OCI-LY7 (cell line): ENCODE results near the gene BCAT1. TPM values are rescaled to one million over a fixed set of nuclear protein-coding genes. Genes with fewer than 3 reads are reported as not detected.

Experiments used
- BruUV-seq: library from RNA; stranded (reverse); fragments of 400-500 nt; replicated peaks from 2 replicates; lab custom pipeline; 2021; lab: Mats Ljungman, UMichigan
- CTCF ChIA-PET: fragments of 300-600 bp; sonication (Branson Sonifier 250); formaldehyde crosslinking; loops from one replicate; lab custom pipeline; 2022; ENCODE audit warnings: antibody characterized with exemption; ENCODE audit not compliant: unreplicated experiment; lab: Charles Lee
- POLR2A ChIA-PET: fragments of 300-600 bp; sonication (Branson Sonifier 250); formaldehyde crosslinking; loops from one replicate; lab custom pipeline; 2022; ENCODE audit warnings: antibody characterized with exemption; lab: Charles Lee
- DNase-seq: peaks from one replicate; pipeline ENCODE4 v3.0.0-alpha.2; 2015; ENCODE audit warnings: low spot score
- H2AFZ ChIP-seq: fragments of 200-600 bp; sonication (generic), shearing (Covaris generic); 2 replicates; pipeline ENCODE4 v1.6.1; 2014; ENCODE audit warnings: mild to moderate bottlenecking, antibody characterized with exemption, low read length, moderate library complexity
- H3K27ac ChIP-seq: fragments of 200-600 bp; sonication (generic); 2 replicates; pipeline ENCODE4 v1.5.1; 2014; ENCODE audit warnings: mixed run types, low read depth, mild to moderate bottlenecking, moderate library complexity, low read length, inconsistent platforms; ENCODE audit not compliant: poor library complexity, severe bottlenecking
- H3K36me3 ChIP-seq: fragments of 200-600 bp; sonication (generic); 2 replicates; pipeline ENCODE4 v1.6.1; 2014; ENCODE audit warnings: mild to moderate bottlenecking, antibody characterized with exemption, low read length, moderate library complexity, mixed read lengths; ENCODE audit not compliant: insufficient read depth
- H3K4me1 ChIP-seq: fragments of 200-600 bp; sonication (generic); 2 replicates; pipeline ENCODE4 v1.5.1; 2014; ENCODE audit warnings: mild to moderate bottlenecking, low read length; ENCODE audit not compliant: insufficient read depth, poor library complexity, severe bottlenecking
- H3K4me2 ChIP-seq: fragments of 200-600 bp; sonication (generic); 2 replicates; pipeline ENCODE4 v1.6.1; 2014; ENCODE audit warnings: mild to moderate bottlenecking, low read length
- H3K4me3 ChIP-seq: fragments of 200-600 bp; sonication (generic); 2 replicates; pipeline ENCODE4 v1.5.1; 2014; ENCODE audit warnings: mild to moderate bottlenecking, low read depth, low read length; ENCODE audit not compliant: poor library complexity, severe bottlenecking
- H3K79me2 ChIP-seq: fragments of 200-600 bp; sonication (generic); 2 replicates; pipeline ENCODE4 v1.6.1; 2016; ENCODE audit warnings: low read depth, mild to moderate bottlenecking, low read length, moderate library complexity, mixed read lengths; ENCODE audit not compliant: insufficient read depth
- H3K9me2 ChIP-seq: fragments of 200-600 bp; sonication (generic); 2 replicates; pipeline ENCODE4 v1.6.1; 2016; ENCODE audit warnings: mild to moderate bottlenecking, low read length, mixed read lengths; ENCODE audit not compliant: insufficient read depth
- H3K9me3 ChIP-seq: fragments of 200-600 bp; sonication (generic); 2 replicates; pipeline ENCODE4 v1.6.1; 2014; ENCODE audit warnings: mild to moderate bottlenecking, mixed run types, low read length, mixed read lengths
- H4K20me1 ChIP-seq: fragments of 200-600 bp; sonication (generic); 2 replicates; pipeline ENCODE4 v1.6.1; 2014; ENCODE audit warnings: mild to moderate bottlenecking, antibody characterized with exemption, low read length, moderate library complexity, mixed read lengths; ENCODE audit not compliant: insufficient read depth
- CTCF ChIP-seq: fragments of 200-600 bp; sonication (generic); conservative IDR thresholded peaks from 2 replicates; pipeline ENCODE4 v1.5.1; 2014; ENCODE audit warnings: mild to moderate bottlenecking, antibody characterized with exemption, low read length, moderate library complexity, mixed read lengths
- EZH2phosphoT487 ChIP-seq: fragments of 200-600 bp; sonication (generic); IDR thresholded peaks from 2 replicates; pipeline ENCODE4 v1.6.1; 2018; ENCODE audit warnings: low read depth, borderline replicate concordance, mild to moderate bottlenecking, mixed run types, antibody characterized with exemption, low read length, moderate library complexity, mixed read lengths
- intact Hi-C: fragments of 100-400 bp; cut with micrococcal nuclease; formaldehyde crosslinking; loops from one replicate; pipeline ENCODE4 v1.10.0; 2022; ENCODE audit not compliant: unreplicated experiment
- total RNA-seq, 2 experiments: library from RNA; depleted of rRNA in 1 of 2; stranded (reverse); fragments of >200 nt in 1 of 2; shearing (Covaris generic) in 1 of 2; gene quantifications; 2 replicates each; pipeline ENCODE4 v1.2.3, GENCODE V29; 2014 to 2022

BCAT1 gene
- total RNA-seq, 2 experiments from 2014 or later = 121 to 207 TPM

GRCh38 chr12:24974216-24974615 lies 25.3 kb upstream of the BCAT1 start:
- Histone ChIP-seq H3K79me2 (no peaks in the 10 kb centered on the region), H3K4me2 (no peak overlapping the region), H4K20me1 (no peaks in the 10 kb centered on the region), H3K27ac (no peak overlapping the region), H3K4me3 (no peak overlapping the region), H2AFZ (no peak overlapping the region), H3K9me2 (no peaks in the 10 kb centered on the region), H3K9me3 (peaks cover 11% of the 10 kb centered on the region; the same call in 1 of the 2 replicates), H3K4me1 (peaks cover 5% of the 10 kb centered on the region), H3K36me3 (no peaks in the 10 kb centered on the region)
- no TSS peak for BruUV-seq
- DNase-seq = no peak
- CTCF ChIA-PET = no interaction called here
- intact Hi-C loops = no loop called here
- no peak for TF ChIP-seq CTCF
- TF ChIP-seq EZH2phosphoT487 = no peak
- POLR2A ChIA-PET = interaction anchor here (0.6 kb wide), 1 partner anchor 143 kb away, joined by 3 read pairs; no protein-coding TSS in a partner anchor

- H3K27ac ChIP-seq = no peak overlapping the region
- peaks cover 11% of the 10 kb centered on the region; the same call in 1 of the 2 replicates for H3K9me3 ChIP-seq
- H3K4me1 ChIP-seq = peaks cover 2% of the 10 kb centered on the region
- no peak for DNase-seq
- no peak overlapping the region for H2AFZ ChIP-seq
- no peaks in the 10 kb centered on the region for H3K79me2 ChIP-seq
- no peaks in the 10 kb centered on the region for H3K36me3 ChIP-seq
- no peak overlapping the region for H3K4me3 ChIP-seq
- POLR2A ChIA-PET = interaction anchor here (1.0 to 1.6 kb wide), 6 partner anchors 9 to 160 kb away, joined by 3 to 5 read pairs (median 4); no protein-coding TSS in a partner anchor
- no peaks in the 10 kb centered on the region for H4K20me1 ChIP-seq
- BruUV-seq = no TSS peak
- H3K9me2 ChIP-seq = no peaks in the 10 kb centered on the region
- CTCF ChIA-PET = no interaction called here
- intact Hi-C loops = no loop called here
- no peak overlapping the region for H3K4me2 ChIP-seq
- TF ChIP-seq EZH2phosphoT487 (no peak), CTCF (no peak)
Measured at GRCh38 chr12:24972078-24972477, 23.2 kb upstream of the BCAT1 start.

- DNase-seq = no peak
- H3K4me3 ChIP-seq = no peak overlapping the region
- no peaks in the 10 kb centered on the region for H4K20me1 ChIP-seq
- intact Hi-C loops = no loop called here
- H3K4me2 ChIP-seq = no peak overlapping the region
- BruUV-seq = no TSS peak
- POLR2A ChIA-PET = interaction anchor here (0.6 to 1.9 kb wide), 4 partner anchors 10 to 159 kb away, joined by 3 to 7 read pairs (median 4); no protein-coding TSS in a partner anchor
- H3K9me3 ChIP-seq = peaks cover 11% of the 10 kb centered on the region; the same call in 1 of the 2 replicates
- CTCF ChIA-PET = no interaction called here
- no peak for TF ChIP-seq EZH2phosphoT487
- TF ChIP-seq CTCF = no peak
- no peak overlapping the region for H3K27ac ChIP-seq
- H2AFZ ChIP-seq = no peak overlapping the region
- H3K4me1 ChIP-seq = no peaks in the 10 kb centered on the region
- no peaks in the 10 kb centered on the region for H3K79me2 ChIP-seq
- no peaks in the 10 kb centered on the region for H3K9me2 ChIP-seq
- H3K36me3 ChIP-seq = no peaks in the 10 kb centered on the region
Measured at GRCh38 chr12:24970177-24970576, 21.3 kb upstream of the BCAT1 start.
